RCC 7860 (cell line): ENCODE results near the gene DNM1.

Experiments
- DNase-seq: peaks from one replicate; pipeline ENCODE4 v3.0.0-alpha.2; 2015; ENCODE audit warnings: low spot score
- FAIRE-seq: peaks from 2 replicates; lab custom pipeline; 2012; peaks lifted over from hg19 to GRCh38; lab: Jason Lieb, UNC

Gene DNM1

GRCh38 chr9:128271512-128271911, 68.3 kb downstream of the DNM1 start:
- no peak for DNase-seq
- no peak for FAIRE-seq

- FAIRE-seq: no peak
- no peak for DNase-seq
Observed at GRCh38 chr9:128274245-128274644, 71.1 kb downstream of the DNM1 start.

GRCh38 chr9:128275198-128276007, 72.2 kb downstream of the DNM1 start, which contains the start of gene GOLGA2:
GOLGA2 (minus strand) TSS chr9:128276007; CDS start chr9:128275976, 31 bp downstream.
- FAIRE-seq: no peak
- no peak for DNase-seq

GRCh38 chr9:128276008-128276573, 72.9 kb downstream of the DNM1 start, which contains the start of gene SWI5:
SWI5 (plus strand) TSS chr9:128276276.
- FAIRE-seq (peak; percentile 88), DNase-seq (peak; percentile 100)

GRCh38 chr9:128276574-128277270, 73.5 kb downstream of the DNM1 start:
- DNase-seq: peak; percentile 42

GRCh38 chr9:128279088-128280073, 76.2 kb downstream of the DNM1 start:
- FAIRE-seq (peak; percentile 84), DNase-seq (peak; percentile 65)

More at GRCh38 chr9:128276574-128277270, 73.5 kb downstream of the DNM1 start:
- no peak for FAIRE-seq

- FAIRE-seq (no peak), DNase-seq (no peak)
Observed at GRCh38 chr9:128280084-128280622, 77.0 kb downstream of the DNM1 start.

- no peak for DNase-seq
- FAIRE-seq: no peak
Observed at GRCh38 chr9:128282500-128282899, 79.3 kb downstream of the DNM1 start.

GRCh38 chr9:128285033-128285784, 82.0 kb downstream of the DNM1 start:
- no peak for DNase-seq
- FAIRE-seq: no peak

GRCh38 chr9:128286440-128286839, 83.3 kb downstream of the DNM1 start:
- no peak for DNase-seq
- FAIRE-seq: no peak

- DNase-seq (no peak), FAIRE-seq (no peak)
Observed at GRCh38 chr9:128288273-128289004, 85.3 kb downstream of the DNM1 start.

GRCh38 chr9:128292009-128292408, 88.8 kb downstream of the DNM1 start:
- DNase-seq: no peak
- no peak for FAIRE-seq

- FAIRE-seq: no peak
Observed at GRCh38 chr9:128293091-128293490, 89.9 kb downstream of the DNM1 start.

GRCh38 chr9:128294142-128294541, 91.0 kb downstream of the DNM1 start:
- DNase-seq: no peak
- FAIRE-seq: no peak

More at GRCh38 chr9:128293091-128293490, 89.9 kb downstream of the DNM1 start:
- no peak for DNase-seq

- DNase-seq (no peak), FAIRE-seq (no peak)
Observed at GRCh38 chr9:128296340-128297220, 93.4 kb downstream of the DNM1 start.

- no peak for FAIRE-seq
Observed at GRCh38 chr9:128297221-128297773, 94.1 kb downstream of the DNM1 start.

More at GRCh38 chr9:128297221-128297773, 94.1 kb downstream of the DNM1 start:
- no peak for DNase-seq
